ENCODE measurements around the gene CLK3. TPM values are rescaled to one million over a fixed set of nuclear protein-coding genes. Genes with fewer than 3 reads are reported as not detected.

Gene CLK3
- total RNA-seq, 2 experiments from 2014 or later: 159 to 168 TPM

DNA sequence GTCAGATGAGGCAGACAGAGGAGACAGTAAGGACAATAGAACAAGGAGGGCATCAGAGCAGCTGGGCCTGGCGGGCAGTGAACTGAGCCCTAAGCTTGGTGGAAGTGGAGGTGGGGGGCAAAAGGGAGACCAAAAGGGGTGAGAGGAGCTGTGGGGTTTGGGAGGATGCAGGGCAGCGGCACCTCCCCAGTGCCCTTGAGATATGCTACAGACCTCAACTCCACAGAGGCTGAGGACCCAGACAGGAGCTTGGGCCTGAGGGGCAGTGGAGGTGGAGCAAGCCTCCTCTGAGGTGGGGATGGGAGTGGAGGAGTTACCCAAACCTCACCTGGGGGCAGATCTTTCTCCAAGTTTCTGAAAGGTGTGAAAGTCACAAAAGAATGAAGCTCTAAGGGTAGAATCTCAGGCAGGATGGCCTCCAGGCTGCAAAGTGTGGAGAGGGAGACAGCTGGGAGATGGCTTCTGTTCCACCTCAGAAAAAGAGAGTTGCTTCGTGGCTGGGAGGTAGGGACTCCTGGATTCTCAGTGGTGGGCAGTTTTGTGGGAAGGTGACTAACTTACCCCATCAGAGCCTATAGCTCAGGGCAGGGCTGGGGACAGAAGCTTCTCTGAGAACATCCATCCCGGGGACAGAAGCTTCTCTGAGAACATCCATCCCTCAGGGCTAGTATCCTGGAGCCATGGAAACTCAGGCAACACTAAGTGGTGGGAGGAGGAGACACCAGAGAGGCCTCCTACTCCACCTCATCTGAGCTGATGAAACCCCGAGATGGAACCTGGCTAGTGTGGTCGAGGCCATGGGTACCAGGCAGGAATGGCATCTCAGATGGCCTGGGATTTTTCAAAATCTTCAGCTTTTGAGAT lies 2.3 kb upstream of the CLK3 start:
- intact Hi-C loops (cut with micrococcal nuclease): no loop called here
- CTCF ChIA-PET: interaction anchor here (0.9 to 6.4 kb wide), 10 partner anchors 9 to 238 kb away, joined by 3 to 47 read pairs (median 6); partner anchors contain the start of gene ARID3B
- no peaks in the 10 kb centered on the region for H3K27me3 Mint-ChIP-seq
- H3K36me3 Mint-ChIP-seq (ENCODE audit: low read depth): peaks cover 20% of the 10 kb centered on the region
- no peak for ATAC-seq
- H3K27ac Mint-ChIP-seq: peak overlapping the region; percentile 5
- POLR2A ChIA-PET: interaction anchor here (0.7 to 5.6 kb wide), 7 partner anchors 11 to 234 kb away, joined by 3 to 33 read pairs (median 3); partner anchors contain the start of genes ARID3B, EDC3, SEMA7A and UBL7
- TF ChIP-seq, protein P1, sequence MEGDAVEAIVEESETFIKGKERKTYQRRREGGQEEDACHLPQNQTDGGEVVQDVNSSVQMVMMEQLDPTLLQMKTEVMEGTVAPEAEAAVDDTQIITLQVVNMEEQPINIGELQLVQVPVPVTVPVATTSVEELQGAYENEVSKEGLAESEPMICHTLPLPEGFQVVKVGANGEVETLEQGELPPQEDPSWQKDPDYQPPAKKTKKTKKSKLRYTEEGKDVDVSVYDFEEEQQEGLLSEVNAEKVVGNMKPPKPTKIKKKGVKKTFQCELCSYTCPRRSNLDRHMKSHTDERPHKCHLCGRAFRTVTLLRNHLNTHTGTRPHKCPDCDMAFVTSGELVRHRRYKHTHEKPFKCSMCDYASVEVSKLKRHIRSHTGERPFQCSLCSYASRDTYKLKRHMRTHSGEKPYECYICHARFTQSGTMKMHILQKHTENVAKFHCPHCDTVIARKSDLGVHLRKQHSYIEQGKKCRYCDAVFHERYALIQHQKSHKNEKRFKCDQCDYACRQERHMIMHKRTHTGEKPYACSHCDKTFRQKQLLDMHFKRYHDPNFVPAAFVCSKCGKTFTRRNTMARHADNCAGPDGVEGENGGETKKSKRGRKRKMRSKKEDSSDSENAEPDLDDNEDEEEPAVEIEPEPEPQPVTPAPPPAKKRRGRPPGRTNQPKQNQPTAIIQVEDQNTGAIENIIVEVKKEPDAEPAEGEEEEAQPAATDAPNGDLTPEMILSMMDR (IDR thresholded peaks at IDR 0.05): no peak
- peaks cover 23% of the 10 kb centered on the region for H3K4me1 Mint-ChIP-seq (ENCODE audit: low read depth)
- no peak for DNase-seq
- H3K9me3 Mint-ChIP-seq: no peaks in the 10 kb centered on the region
- peak overlapping the region; percentile 24 for H3K4me3 Mint-ChIP-seq

DNA sequence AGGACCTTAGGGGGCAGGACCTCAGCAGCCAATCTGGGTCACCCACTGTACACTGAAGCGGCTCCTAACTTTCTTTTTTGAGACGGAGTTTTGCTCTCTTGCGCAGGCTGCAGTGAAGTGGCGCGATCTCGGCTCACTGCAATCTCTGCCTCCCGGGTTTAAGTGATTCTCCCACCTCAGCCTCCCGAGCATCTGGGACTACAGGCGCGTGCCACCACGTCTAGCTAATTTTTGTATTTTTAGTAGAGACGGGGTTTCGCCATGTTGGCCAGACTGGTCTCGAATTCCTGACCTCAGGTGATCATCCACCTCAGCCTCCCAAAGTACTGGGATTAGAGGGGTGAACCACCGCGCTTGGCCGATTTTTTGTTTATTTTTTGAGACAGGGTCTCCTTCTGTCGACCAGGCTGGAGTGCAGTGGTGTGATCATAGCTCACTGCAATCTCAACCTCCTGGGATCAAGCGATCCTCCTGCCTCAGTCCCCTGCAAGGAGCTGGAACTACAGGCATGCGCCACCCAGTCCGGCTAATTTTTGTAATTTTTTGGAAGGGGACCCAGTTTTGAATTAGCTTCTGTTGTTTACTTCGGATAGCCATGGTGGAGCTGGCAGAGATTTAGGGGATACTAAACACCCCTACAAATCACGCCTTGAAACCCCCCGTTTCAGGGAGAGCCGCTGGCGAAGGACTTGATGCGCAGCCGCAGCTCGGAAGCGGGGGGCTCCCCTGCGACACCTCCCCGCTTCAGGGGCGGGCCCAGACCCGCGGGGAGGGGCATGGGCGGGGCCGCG lies 1.5 kb upstream of the CLK3 start:
- peak overlapping the region; percentile 67 for H3K27ac Mint-ChIP-seq
- H3K4me3 Mint-ChIP-seq: peak overlapping the region; percentile 69
- intact Hi-C loops (cut with micrococcal nuclease): no loop called here
- ChIA-PET POLR2A (interaction anchor here (0.7 to 5.6 kb wide), 8 partner anchors 12 to 235 kb away, joined by 3 to 33 read pairs (median 4); partner anchors contain the start of genes ARID3B, EDC3 and UBL7), CTCF (interaction anchor here (0.7 to 6.4 kb wide), 10 partner anchors 17 to 239 kb away, joined by 3 to 47 read pairs (median 5); partner anchors contain the start of gene ARID3B)
- peaks cover 30% of the 10 kb centered on the region for H3K4me1 Mint-ChIP-seq (ENCODE audit: low read depth)
- ATAC-seq: no peak
- H3K27me3 Mint-ChIP-seq: no peaks in the 10 kb centered on the region
- TF ChIP-seq, protein P1 (IDR thresholded peaks at IDR 0.05): no peak
- H3K36me3 Mint-ChIP-seq (ENCODE audit: low read depth): peaks cover 24% of the 10 kb centered on the region
- DNase-seq: no peak
- H3K9me3 Mint-ChIP-seq: no peaks in the 10 kb centered on the region

DNA sequence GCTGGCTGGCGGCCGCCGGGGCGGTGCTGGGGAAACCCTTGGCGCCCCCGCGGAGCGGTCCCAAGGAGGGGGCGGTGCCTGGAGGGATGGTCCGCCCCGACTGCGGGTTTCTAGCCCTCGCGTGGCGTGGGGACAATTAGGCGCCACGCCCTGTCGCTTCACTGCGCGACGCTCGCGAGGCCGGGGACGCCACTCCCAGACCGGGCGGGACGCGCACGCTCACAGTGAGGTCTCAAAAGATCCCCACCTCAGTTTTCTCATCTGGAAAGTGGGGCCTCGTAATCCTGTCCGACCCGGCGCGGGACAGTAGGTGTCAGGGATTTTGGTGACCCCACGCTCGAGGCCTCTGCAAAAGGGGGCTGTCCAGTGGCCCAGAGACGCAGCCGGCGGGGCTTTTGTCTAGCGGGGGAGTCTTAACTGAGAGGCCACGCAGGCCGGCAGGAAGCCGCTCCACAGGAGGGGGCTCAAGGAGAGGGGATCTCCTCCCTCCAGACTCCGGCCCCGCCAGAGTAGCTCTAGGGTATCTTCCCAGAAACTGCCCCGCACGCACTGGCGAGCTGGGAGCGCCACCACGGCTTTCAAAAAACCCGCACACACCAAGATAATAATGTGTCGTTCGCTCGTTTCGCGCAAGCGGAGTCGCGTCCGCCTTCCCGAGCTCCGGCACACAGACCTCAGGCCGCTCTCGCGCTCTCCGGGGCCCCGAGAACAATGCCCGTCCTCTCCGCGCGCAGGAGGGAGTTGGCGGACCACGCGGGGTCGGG lies 710 bp upstream of the CLK3 start:
- Mint-ChIP-seq H3K4me1 (ENCODE audit: low read depth) (peaks cover 36% of the 10 kb centered on the region), H3K27me3 (no peaks in the 10 kb centered on the region), H3K4me3 (peak overlapping the region; percentile 92), H3K36me3 (ENCODE audit: low read depth) (peaks cover 25% of the 10 kb centered on the region), H3K27ac (peak overlapping the region; percentile 98), H3K9me3 (no peaks in the 10 kb centered on the region)
- TF ChIP-seq, protein P1 (IDR thresholded peaks at IDR 0.05): no peak
- CTCF ChIA-PET: interaction anchor here (0.9 to 10.8 kb wide), 11 partner anchors 17 to 240 kb away, joined by 3 to 203 read pairs (median 6); partner anchors contain the start of gene ARID3B
- intact Hi-C loops (cut with micrococcal nuclease): loop anchor here (5.0 kb wide), 1 partner anchor 73 kb away; the partner anchor contains the start of gene ARID3B
- POLR2A ChIA-PET: interaction anchor here (0.5 to 5.6 kb wide), 13 partner anchors 9 to 1026 kb away, joined by 3 to 33 read pairs (median 4); partner anchors contain the start of genes ARID3B and COMMD4
- ATAC-seq (peak; percentile 67), DNase-seq (peak; percentile 88)

DNA sequence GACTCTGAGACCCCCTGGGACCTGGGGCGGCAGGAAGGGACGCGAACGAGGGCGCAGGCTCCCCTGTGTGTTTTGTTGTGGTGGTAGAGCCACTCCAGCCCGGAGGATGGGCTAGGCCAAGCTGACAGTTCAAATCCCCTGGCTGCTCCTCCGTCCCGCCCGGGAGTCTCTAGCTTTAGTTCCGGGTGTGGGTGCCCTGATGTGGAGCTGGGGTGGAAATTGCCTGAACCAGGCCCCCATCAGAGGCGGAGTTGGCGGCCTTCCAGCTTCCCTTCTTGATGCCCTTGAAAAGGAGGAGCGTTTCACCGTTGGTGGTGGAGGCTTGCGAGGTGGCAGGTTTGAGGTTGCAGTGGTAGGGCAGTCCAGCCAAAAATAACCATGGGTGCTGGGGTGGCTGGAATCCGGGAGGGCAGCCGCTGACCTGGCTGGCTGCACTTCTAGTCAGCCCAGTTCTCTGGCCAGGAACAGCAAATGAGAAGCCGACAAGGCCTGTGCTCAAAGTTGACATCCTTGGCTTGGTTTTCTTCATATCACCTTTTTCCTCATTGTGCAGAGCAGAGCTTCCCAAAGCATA lies 817 bp downstream of the CLK3 start:
- Mint-ChIP-seq H3K9me3 (no peaks in the 10 kb centered on the region), H3K27ac (peak overlapping the region; percentile 94), H3K4me1 (ENCODE audit: low read depth) (peaks cover 48% of the 10 kb centered on the region), H3K36me3 (ENCODE audit: low read depth) (peaks cover 38% of the 10 kb centered on the region), H3K27me3 (no peaks in the 10 kb centered on the region), H3K4me3 (peak overlapping the region; percentile 92)
- DNase-seq: peak; percentile 82
- TF ChIP-seq, protein P1 (IDR thresholded peaks at IDR 0.05): no peak
- no peak for ATAC-seq
- ChIA-PET POLR2A (interaction anchor here (0.7 to 5.6 kb wide), 12 partner anchors 8 to 253 kb away, joined by 3 to 27 read pairs (median 4); partner anchors contain the start of gene ARID3B), CTCF (interaction anchor here (0.9 to 10.8 kb wide), 6 partner anchors 17 to 285 kb away, joined by 3 to 203 read pairs (median 18); no protein-coding TSS in a partner anchor)
- intact Hi-C loops (cut with micrococcal nuclease): loop anchor here (5.0 kb wide), 1 partner anchor 74 kb away; the partner anchor contains the start of gene ARID3B

Measured in activated CD8-positive, alpha-beta T cell treated with anti-CD3 and anti-CD28 coated beads for 36 hours (primary cell).